Subcutaneous adipose tissue (tissue), 4 donors: ENCODE results near the gene EWSR1. TPM values are rescaled to one million over a fixed set of nuclear protein-coding genes. Genes with fewer than 3 reads are reported as not detected.

Source experiments
- total RNA-seq, 4 donors: library from RNA; depleted of rRNA; stranded (reverse); fragments of >200 nt; gene quantifications; one replicate each; pipeline ENCODE4 v1.1.0, GENCODE V29; 2016
- TF ChIP-seq, protein P1 (sequence below): fragments of 450-650 bp; IDR thresholded peaks from one replicate; pipeline ENCODE4 v1.5.1; 2016; ENCODE audit warnings: low read depth, mild to moderate bottlenecking, control low read depth, antibody characterized with exemption, moderate library complexity

Gene EWSR1
- total RNA-seq, 4 donors from 2014 or later: 132 to 179 (median 168) TPM

DNA sequence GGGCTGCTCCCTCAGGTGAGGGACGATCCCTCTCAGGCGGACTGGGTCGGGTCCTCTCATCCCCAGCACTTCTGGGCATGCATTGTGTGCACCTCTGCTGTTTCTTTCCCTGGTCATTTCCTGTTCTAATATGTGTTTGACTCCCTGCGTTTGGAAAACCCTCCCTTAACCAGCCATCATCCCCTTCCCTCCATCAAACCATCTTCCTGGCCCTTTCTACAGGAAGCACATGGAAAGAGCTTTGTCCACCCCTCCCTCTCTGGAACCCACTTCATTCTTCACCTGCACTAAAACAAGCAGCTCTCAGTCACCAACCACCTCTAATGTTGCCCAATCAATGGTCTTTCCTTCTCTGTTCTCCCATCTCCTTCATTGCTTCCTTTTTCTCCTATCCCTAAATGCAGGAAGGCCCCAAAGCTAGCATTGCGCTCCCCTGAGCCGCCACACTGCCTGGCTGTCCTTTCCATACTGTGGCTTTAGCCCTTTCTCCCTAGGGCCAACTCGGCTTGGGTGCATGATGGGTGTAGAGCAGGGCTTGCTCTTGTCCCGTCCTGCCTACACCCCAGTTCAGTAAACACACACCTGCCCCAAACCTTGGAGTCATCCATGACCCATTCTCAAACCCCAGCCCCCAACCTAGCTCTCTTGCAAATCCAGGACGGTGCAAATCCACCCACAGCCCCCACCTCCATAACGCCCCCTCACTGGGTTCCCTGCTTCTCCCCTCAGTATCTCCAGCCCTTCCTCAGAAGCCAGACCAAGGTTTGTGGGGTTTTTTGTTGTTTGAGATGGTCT lies 32.9 kb downstream of the EWSR1 start:
- TF ChIP-seq, protein P1, sequence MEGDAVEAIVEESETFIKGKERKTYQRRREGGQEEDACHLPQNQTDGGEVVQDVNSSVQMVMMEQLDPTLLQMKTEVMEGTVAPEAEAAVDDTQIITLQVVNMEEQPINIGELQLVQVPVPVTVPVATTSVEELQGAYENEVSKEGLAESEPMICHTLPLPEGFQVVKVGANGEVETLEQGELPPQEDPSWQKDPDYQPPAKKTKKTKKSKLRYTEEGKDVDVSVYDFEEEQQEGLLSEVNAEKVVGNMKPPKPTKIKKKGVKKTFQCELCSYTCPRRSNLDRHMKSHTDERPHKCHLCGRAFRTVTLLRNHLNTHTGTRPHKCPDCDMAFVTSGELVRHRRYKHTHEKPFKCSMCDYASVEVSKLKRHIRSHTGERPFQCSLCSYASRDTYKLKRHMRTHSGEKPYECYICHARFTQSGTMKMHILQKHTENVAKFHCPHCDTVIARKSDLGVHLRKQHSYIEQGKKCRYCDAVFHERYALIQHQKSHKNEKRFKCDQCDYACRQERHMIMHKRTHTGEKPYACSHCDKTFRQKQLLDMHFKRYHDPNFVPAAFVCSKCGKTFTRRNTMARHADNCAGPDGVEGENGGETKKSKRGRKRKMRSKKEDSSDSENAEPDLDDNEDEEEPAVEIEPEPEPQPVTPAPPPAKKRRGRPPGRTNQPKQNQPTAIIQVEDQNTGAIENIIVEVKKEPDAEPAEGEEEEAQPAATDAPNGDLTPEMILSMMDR: no peak

DNA sequence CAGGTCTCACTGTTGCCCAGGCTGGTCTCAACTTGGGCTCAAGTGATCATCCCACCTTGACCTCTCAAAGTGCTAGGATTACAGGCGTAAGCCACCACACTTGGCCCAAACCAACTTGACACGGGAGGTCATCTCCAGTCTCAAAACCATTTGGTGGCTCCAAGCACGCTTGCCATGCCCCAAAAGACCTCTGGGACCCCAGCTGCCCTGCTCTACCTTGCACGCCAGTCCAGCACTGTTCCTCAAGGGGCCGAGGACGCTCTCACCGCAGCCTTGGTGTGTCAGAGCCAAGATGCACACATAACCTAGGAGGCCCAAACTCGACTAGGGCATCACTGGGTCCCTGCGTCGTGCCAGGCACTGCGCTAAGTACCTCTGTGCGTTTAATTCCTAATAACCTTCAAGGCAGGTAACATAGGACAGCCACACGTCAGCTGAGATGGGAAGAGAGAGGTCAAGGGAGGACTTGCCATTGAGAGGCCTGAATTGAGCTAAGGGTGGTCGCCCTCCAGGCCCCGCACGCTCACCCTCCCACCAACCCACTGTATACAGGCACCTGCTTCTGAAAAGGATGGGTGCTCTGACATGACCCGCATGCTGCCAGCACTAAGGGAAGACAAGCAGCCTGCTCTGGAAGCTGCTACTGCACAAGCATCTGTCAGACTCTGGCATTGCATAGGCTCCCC lies 33.8 kb downstream of the EWSR1 start:
- TF ChIP-seq, protein P1: no peak

DNA sequence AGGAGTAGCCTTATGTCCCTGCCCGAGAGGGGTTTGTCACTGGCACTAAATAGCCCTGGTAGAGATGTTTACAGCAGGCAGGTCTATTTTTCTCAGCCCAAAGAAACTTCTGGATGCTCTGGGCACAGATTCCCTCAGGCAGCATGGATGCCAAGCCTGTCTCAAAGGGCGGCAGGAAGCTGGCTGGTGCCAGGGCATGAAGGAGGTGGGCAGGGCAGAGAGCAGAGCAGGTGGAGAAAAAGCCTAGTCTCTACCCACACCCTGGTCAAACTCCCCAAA lies 34.3 kb downstream of the EWSR1 start:
- TF ChIP-seq, protein P1: no peak

DNA sequence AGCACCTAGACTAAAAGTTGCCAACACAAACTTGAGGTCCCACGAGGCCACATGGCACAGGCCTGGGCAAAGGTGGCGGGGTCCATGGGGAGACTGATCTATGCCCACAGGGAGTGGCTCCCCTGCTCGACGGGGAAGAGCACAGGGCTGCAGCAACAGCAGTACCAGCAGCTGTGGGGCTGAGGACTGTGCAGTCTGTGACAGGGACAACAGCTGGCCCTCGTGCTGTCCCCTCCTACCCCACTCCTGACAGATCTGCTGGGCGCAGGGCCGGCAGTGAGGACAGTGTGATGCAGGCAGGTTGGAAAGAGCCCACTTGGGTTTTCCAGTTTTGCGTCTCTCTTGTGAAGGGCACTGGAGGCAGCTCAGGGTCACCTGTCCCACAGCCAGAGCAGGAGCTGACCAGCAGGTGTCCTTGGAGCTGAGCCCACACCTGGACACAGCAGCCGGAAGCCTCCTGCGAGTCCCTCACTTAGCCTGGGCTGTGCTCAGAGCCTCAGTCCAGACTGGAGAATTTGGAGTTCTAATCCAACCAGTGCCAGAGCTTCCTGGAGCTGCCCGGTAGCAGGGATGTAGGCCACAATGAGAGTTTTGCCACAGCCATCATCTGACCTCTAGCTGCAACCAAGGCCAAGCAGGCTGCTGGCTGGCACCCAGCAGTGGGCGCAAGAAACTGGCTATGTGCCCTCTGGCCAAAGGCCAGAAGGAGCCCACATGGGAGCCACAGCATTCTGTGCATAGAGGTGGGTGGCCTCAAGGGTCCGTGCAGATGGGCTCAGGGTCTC lies 34.8 kb downstream of the EWSR1 start:
- TF ChIP-seq, protein P1: no peak

DNA sequence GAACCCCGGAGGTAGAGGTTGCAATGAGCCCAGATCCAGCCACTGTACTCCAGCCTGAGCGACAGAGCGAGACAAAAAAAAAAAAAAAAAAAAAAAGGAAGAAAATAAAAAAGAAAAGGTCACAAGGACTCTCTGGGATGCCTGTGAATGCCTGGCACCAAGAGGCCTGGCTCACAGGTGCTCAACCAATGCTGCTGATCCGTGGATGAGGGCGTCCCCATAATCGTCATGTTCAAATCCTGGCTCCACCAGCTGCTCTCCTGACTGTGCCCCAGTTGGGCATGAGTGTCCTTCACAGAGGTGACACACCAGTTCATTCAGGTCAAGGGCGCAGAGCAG lies 37.7 kb downstream of the EWSR1 start:
- TF ChIP-seq, protein P1: no peak

DNA sequence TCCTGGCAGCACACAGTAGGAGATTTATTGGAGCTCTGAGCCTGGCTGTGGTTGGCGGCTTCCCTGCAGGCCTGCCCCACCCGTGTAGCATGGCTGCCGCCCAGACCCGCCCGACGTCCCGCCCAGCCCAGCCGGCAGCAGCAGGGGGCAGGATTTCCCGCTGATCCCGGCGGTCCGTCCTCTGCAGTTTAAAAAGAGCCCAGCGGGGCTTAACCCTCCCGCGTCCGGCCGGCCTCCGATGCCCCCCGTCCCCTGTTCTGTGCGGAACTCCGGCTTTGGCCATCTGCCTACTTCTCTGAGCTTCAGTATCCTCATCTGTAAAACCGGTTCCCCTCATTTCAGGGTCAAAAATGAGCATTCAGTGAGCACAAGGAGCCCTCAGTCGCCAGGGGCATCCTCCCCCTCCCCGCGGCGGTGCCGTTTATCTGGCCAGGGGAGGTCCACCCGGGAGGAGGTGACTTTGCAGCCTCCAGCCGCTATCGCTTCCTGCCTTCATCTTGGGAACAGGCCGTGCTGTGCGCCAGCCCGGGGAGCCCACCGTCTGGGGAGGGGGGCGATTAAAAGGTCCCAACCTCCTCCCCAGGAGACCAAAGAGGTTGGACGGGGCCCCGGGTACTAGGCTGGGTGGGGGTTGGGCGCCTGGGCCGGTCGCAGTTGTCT lies 38.2 kb downstream of the EWSR1 start, which contains the start of gene GAS2L1:
Gene GAS2L1 (plus strand): TSS at position 476 of the 660 bp plus-strand sequence. CDS start 1,456 bp downstream, outside the sequence.
- TF ChIP-seq, protein P1: no peak
